Osteocyte (in vitro differentiated cells): ENCODE results near the gene HYOU1. TPM values are rescaled to one million over a fixed set of nuclear protein-coding genes. Genes with fewer than 3 reads are reported as not detected.

ENCODE experiments used
- DNase-seq: peaks from one replicate; pipeline ENCODE4 v3.0.0; 2021; ENCODE audit warnings: mixed read lengths; ENCODE audit not compliant: unreplicated experiment; ENCODE audit errors: extremely low spot score
- H3K27ac Mint-ChIP-seq: one replicate; pipeline ENCODE4 v1.8.0; 2021; ENCODE audit warnings: mild to moderate bottlenecking, mixed read lengths; ENCODE audit not compliant: unreplicated experiment
- H3K27me3 Mint-ChIP-seq: one replicate; pipeline ENCODE4 v1.8.0; 2021; ENCODE audit warnings: mixed read lengths; ENCODE audit not compliant: unreplicated experiment
- H3K36me3 Mint-ChIP-seq: one replicate; pipeline ENCODE4 v1.8.0; 2021; ENCODE audit warnings: mixed read lengths; ENCODE audit not compliant: unreplicated experiment
- H3K4me1 Mint-ChIP-seq: one replicate; pipeline ENCODE4 v1.8.0; 2021; ENCODE audit warnings: mixed read lengths; ENCODE audit not compliant: unreplicated experiment
- H3K4me3 Mint-ChIP-seq: one replicate; pipeline ENCODE4 v1.8.0; 2021; ENCODE audit warnings: mild to moderate bottlenecking, moderate library complexity, mixed read lengths; ENCODE audit not compliant: unreplicated experiment
- H3K9me3 Mint-ChIP-seq: one replicate; pipeline ENCODE4 v1.8.0; 2021; ENCODE audit warnings: mixed read lengths; ENCODE audit not compliant: unreplicated experiment
- total RNA-seq: library from RNA; stranded (reverse); gene quantifications from 2 replicates; pipeline ENCODE4 v1.2.1, GENCODE V29; 2021
- TF ChIP-seq, protein P1 (sequence below): fragments of 200-600 bp; sonication (generic); IDR thresholded peaks from 2 replicates; pipeline ENCODE4 v1.5.0; 2021; ENCODE audit warnings: antibody characterized with exemption, mild to moderate bottlenecking, moderate library complexity

The HYOU1 gene
- total RNA-seq, 1 donor from 2014 or later: 168 TPM

GRCh38 chr11:119089319-119089718, 32.3 kb upstream of the HYOU1 start:
- peaks cover 38% of the 10 kb centered on the region for H3K4me1 Mint-ChIP-seq

GRCh38 chr11:119088406-119088805, 31.4 kb upstream of the HYOU1 start:
- Mint-ChIP-seq H3K9me3 (no peaks in the 10 kb centered on the region), H3K36me3 (no peaks in the 10 kb centered on the region), H3K27ac (peak overlapping the region; percentile 4), H3K4me3 (no peak overlapping the region), H3K4me1 (peaks cover 32% of the 10 kb centered on the region), H3K27me3 (no peaks in the 10 kb centered on the region)
- no peak for DNase-seq
- TF ChIP-seq, protein P1, sequence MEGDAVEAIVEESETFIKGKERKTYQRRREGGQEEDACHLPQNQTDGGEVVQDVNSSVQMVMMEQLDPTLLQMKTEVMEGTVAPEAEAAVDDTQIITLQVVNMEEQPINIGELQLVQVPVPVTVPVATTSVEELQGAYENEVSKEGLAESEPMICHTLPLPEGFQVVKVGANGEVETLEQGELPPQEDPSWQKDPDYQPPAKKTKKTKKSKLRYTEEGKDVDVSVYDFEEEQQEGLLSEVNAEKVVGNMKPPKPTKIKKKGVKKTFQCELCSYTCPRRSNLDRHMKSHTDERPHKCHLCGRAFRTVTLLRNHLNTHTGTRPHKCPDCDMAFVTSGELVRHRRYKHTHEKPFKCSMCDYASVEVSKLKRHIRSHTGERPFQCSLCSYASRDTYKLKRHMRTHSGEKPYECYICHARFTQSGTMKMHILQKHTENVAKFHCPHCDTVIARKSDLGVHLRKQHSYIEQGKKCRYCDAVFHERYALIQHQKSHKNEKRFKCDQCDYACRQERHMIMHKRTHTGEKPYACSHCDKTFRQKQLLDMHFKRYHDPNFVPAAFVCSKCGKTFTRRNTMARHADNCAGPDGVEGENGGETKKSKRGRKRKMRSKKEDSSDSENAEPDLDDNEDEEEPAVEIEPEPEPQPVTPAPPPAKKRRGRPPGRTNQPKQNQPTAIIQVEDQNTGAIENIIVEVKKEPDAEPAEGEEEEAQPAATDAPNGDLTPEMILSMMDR: no peak

More at GRCh38 chr11:119089319-119089718, 32.3 kb upstream of the HYOU1 start:
- TF ChIP-seq, protein P1: no peak
- Mint-ChIP-seq H3K27me3 (no peaks in the 10 kb centered on the region), H3K4me3 (no peak overlapping the region), H3K36me3 (no peaks in the 10 kb centered on the region), H3K9me3 (no peaks in the 10 kb centered on the region), H3K27ac (no peak overlapping the region)
- no peak for DNase-seq

GRCh38 chr11:119087747-119088241, 30.8 kb upstream of the HYOU1 start:
- peaks cover 27% of the 10 kb centered on the region for H3K4me1 Mint-ChIP-seq
- H3K27ac Mint-ChIP-seq: no peak overlapping the region
- no peaks in the 10 kb centered on the region for H3K36me3 Mint-ChIP-seq
- TF ChIP-seq, protein P1: no peak
- no peak for DNase-seq
- H3K9me3 Mint-ChIP-seq: no peaks in the 10 kb centered on the region
- no peaks in the 10 kb centered on the region for H3K27me3 Mint-ChIP-seq
- H3K4me3 Mint-ChIP-seq: no peak overlapping the region

- Mint-ChIP-seq H3K4me3 (peak overlapping the region; percentile 26), H3K9me3 (no peaks in the 10 kb centered on the region), H3K36me3 (peaks cover 4% of the 10 kb centered on the region), H3K27ac (no peak overlapping the region), H3K27me3 (no peaks in the 10 kb centered on the region), H3K4me1 (peaks cover 20% of the 10 kb centered on the region)
- TF ChIP-seq, protein P1: no peak
- DNase-seq: no peak
These were observed 30.1 kb upstream of the HYOU1 start for GRCh38 chr11:119087123-119087522.

GRCh38 chr11:119085437-119085847, 28.4 kb upstream of the HYOU1 start:
- H3K27me3 Mint-ChIP-seq: no peaks in the 10 kb centered on the region
- peaks cover 14% of the 10 kb centered on the region for H3K4me1 Mint-ChIP-seq
- no peak for DNase-seq
- peak overlapping the region; percentile 96 for H3K27ac Mint-ChIP-seq
- no peaks in the 10 kb centered on the region for H3K9me3 Mint-ChIP-seq
- TF ChIP-seq, protein P1: no peak
- peak overlapping the region; percentile 92 for H3K4me3 Mint-ChIP-seq
- peaks cover 16% of the 10 kb centered on the region for H3K36me3 Mint-ChIP-seq
